Measurements from ENCODE around the gene CMYA5.

CMYA5 gene

DNA sequence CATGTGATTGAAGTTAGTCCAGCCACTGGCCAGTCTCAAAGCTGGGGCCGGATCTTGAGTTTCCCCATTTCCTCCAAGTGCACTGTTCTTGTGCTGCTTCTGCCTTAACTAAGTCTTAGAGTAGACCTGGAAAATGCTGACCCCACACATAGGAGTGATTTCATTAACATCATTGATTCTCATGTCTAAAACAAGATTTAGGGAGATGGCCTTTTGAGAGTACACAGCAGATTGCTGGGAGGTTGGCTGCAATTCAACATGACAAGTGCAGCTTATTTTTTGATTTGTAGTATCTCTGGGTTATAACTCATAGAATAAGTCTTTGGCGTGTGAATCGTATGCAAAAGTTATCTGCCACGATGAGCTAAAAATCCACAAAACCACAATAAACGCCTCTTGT is 131.0 kb downstream of the CMYA5 start:
- H3K9me3 ChIP-seq (ENCODE audit: insufficient read depth, low read length), result no peaks in the 10 kb centered on the region
- no peak overlapping the region for H3K4me2 ChIP-seq (ENCODE audit: low read depth, low read length, poor library complexity, severe bottlenecking)
- H3K79me2 ChIP-seq (ENCODE audit: insufficient read depth, low read length), result no peaks in the 10 kb centered on the region
- H4K20me1 ChIP-seq (ENCODE audit: low read depth, low read length), result no peaks in the 10 kb centered on the region
- H3F3A ChIP-seq (ENCODE audit: insufficient read depth), result no peaks in the 10 kb centered on the region
- no peak overlapping the region for H3K9ac ChIP-seq (ENCODE audit: low read length)
- H3K27me3 ChIP-seq (ENCODE audit: low read length), result no peaks in the 10 kb centered on the region
- TF ChIP-seq EZH2phosphoT487 (conservative IDR thresholded peaks at IDR 0.05; ENCODE audit: low read length) (no peak), CTCF (IDR thresholded peaks at IDR 0.05; ENCODE audit: insufficient read depth, low read length, poor library complexity, severe bottlenecking) (no peak)
- no peak overlapping the region for H3K27ac ChIP-seq (ENCODE audit: low read depth, low read length)
- no peaks in the 10 kb centered on the region for H3K36me3 ChIP-seq (ENCODE audit: low read length)
- H3K9me2 ChIP-seq (replicated peaks; ENCODE audit: insufficient read depth, low read length), result no peaks in the 10 kb centered on the region
- H3K4me3 ChIP-seq (ENCODE audit: insufficient read depth, low read length, poor library complexity, severe bottlenecking), result no peak overlapping the region
- H2AFZ ChIP-seq (ENCODE audit: low read depth, low read length, severe bottlenecking), result no peak overlapping the region

DNA sequence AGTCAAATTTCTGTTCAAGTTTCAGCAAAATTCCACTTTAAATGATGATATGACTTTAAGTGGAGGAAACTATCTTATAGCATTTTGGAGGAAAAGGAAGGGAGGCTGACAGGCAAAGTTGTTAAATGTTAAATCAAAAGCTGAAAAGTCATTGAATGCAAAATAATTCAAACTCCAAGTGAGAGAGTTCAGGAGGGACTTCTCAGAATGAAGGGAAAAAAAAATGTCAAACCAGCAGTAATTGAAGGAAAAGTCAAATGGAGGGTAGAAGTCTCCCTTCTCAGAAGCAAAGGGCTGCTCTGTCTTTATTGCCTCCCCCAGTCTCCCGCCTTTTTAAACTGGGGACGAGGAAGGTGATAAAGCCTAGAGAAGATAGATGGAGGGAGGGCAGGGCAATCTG is 134.8 kb downstream of the CMYA5 start:
- Histone ChIP-seq H3F3A (ENCODE audit: insufficient read depth) (no peaks in the 10 kb centered on the region), H3K27ac (ENCODE audit: low read depth, low read length) (no peak overlapping the region), H3K9me3 (ENCODE audit: insufficient read depth, low read length) (no peaks in the 10 kb centered on the region), H3K4me2 (ENCODE audit: low read depth, low read length, poor library complexity, severe bottlenecking) (no peak overlapping the region), H3K9me2 (replicated peaks; ENCODE audit: insufficient read depth, low read length) (no peaks in the 10 kb centered on the region), H2AFZ (ENCODE audit: low read depth, low read length, severe bottlenecking) (no peak overlapping the region), H3K4me3 (ENCODE audit: insufficient read depth, low read length, poor library complexity, severe bottlenecking) (no peak overlapping the region), H3K9ac (ENCODE audit: low read length) (no peak overlapping the region), H4K20me1 (ENCODE audit: low read depth, low read length) (no peaks in the 10 kb centered on the region), H3K36me3 (ENCODE audit: low read length) (no peaks in the 10 kb centered on the region), H3K27me3 (ENCODE audit: low read length) (no peaks in the 10 kb centered on the region), H3K79me2 (ENCODE audit: insufficient read depth, low read length) (no peaks in the 10 kb centered on the region)
- no peak for TF ChIP-seq CTCF (IDR thresholded peaks at IDR 0.05; ENCODE audit: insufficient read depth, low read length, poor library complexity, severe bottlenecking)
- TF ChIP-seq EZH2phosphoT487 (conservative IDR thresholded peaks at IDR 0.05; ENCODE audit: low read length), result no peak

- no peaks in the 10 kb centered on the region for H4K20me1 ChIP-seq (ENCODE audit: low read depth, low read length)
- H3K9me2 ChIP-seq (replicated peaks; ENCODE audit: insufficient read depth, low read length), result no peaks in the 10 kb centered on the region
- H3K27me3 ChIP-seq (ENCODE audit: low read length), result no peaks in the 10 kb centered on the region
- no peak overlapping the region for H3K4me2 ChIP-seq (ENCODE audit: low read depth, low read length, poor library complexity, severe bottlenecking)
- no peaks in the 10 kb centered on the region for H3F3A ChIP-seq (ENCODE audit: insufficient read depth)
- no peak overlapping the region for H3K4me3 ChIP-seq (ENCODE audit: insufficient read depth, low read length, poor library complexity, severe bottlenecking)
- TF ChIP-seq EZH2phosphoT487 (conservative IDR thresholded peaks at IDR 0.05; ENCODE audit: low read length) (no peak), CTCF (IDR thresholded peaks at IDR 0.05; ENCODE audit: insufficient read depth, low read length, poor library complexity, severe bottlenecking) (no peak)
- H3K79me2 ChIP-seq (ENCODE audit: insufficient read depth, low read length), result no peaks in the 10 kb centered on the region
- no peak overlapping the region for H3K9ac ChIP-seq (ENCODE audit: low read length)
- no peaks in the 10 kb centered on the region for H3K36me3 ChIP-seq (ENCODE audit: low read length)
- H3K27ac ChIP-seq (ENCODE audit: low read depth, low read length), result no peak overlapping the region
- H3K9me3 ChIP-seq (ENCODE audit: insufficient read depth, low read length), result no peaks in the 10 kb centered on the region
- no peak overlapping the region for H2AFZ ChIP-seq (ENCODE audit: low read depth, low read length, severe bottlenecking)
These were observed 136.2 kb downstream of the CMYA5 start for GRCh38 chr5:79825802-79826201.

Measured in SU-DHL-6 (cell line).